ENCODE measurements around the gene COL11A1.

GRCh38 chr1:102896771-102897170, 211.6 kb downstream of the COL11A1 start:
- TF ChIP-seq CTCF (IDR thresholded peaks at IDR 0.05; ENCODE audit: poor library complexity, severe bottlenecking), result no peak
- TF ChIP-seq EP300 (conservative IDR thresholded peaks at IDR 0.05; ENCODE audit: poor library complexity, severe bottlenecking), result no peak
- TF ChIP-seq POLR2AphosphoS5 (IDR thresholded peaks at IDR 0.05), result no peak
- TF ChIP-seq MXI1 (conservative IDR thresholded peaks at IDR 0.05; ENCODE audit: poor library complexity, severe bottlenecking), result no peak
- TF ChIP-seq REST (IDR thresholded peaks at IDR 0.05; ENCODE audit: borderline replicate concordance), result no peak

Measured in neural cell (in vitro differentiated cells).